Fibroblast of gingiva (primary cell): Measurements from ENCODE around the gene OTUB2.
"Not testable (repeated sequence)": the region's sequence is repeated elsewhere in the genome, so short reads cannot be mapped to it uniquely, and the experiment has no call there.

Source experiments
- DNase-seq: peaks from one replicate; pipeline ENCODE4 v3.0.0-alpha.2; 2011; ENCODE audit warnings: low read depth

OTUB2 gene

GRCh38 chr14:94056579-94057308 is 30.6 kb downstream of the OTUB2 start:
- no peak for DNase-seq

GRCh38 chr14:94058128-94058673 is 32.1 kb downstream of the OTUB2 start:
- no peak for DNase-seq

- no peak for DNase-seq
These were observed 32.6 kb downstream of the OTUB2 start for GRCh38 chr14:94058674-94059138.

- DNase-seq = no peak
These were observed 33.9 kb downstream of the OTUB2 start for GRCh38 chr14:94059998-94060397.

GRCh38 chr14:94062344-94062940 is 36.3 kb downstream of the OTUB2 start:
- peak; percentile 25 for DNase-seq

GRCh38 chr14:94066089-94066676 is 40.0 kb downstream of the OTUB2 start:
- DNase-seq = no peak

- DNase-seq = not testable (repeated sequence)
These were observed 45.9 kb downstream of the OTUB2 start for GRCh38 chr14:94072076-94072475.

- DNase-seq = no peak
These were observed 48.4 kb downstream of the OTUB2 start for GRCh38 chr14:94074534-94074933.

- DNase-seq = no peak
These were observed 48.9 kb downstream of the OTUB2 start for GRCh38 chr14:94075008-94075407.

GRCh38 chr14:94077111-94077821 is 51.1 kb downstream of the OTUB2 start:
- DNase-seq = no peak

GRCh38 chr14:94077823-94078222 is 51.7 kb downstream of the OTUB2 start:
- DNase-seq = no peak

- DNase-seq = no peak
These were observed 53.9 kb downstream of the OTUB2 start for GRCh38 chr14:94079891-94080620.

- DNase-seq = peak; percentile 95
These were observed 54.7 kb downstream of the OTUB2 start, which contains the start of the genes DDX24 and IFI27L1 for GRCh38 chr14:94080621-94081385. TSS of gene DDX24 (minus strand) at chr14:94081202. CDS start at chr14:94079742, 1,460 bp downstream. TSS of gene IFI27L1 (plus strand) at chr14:94081310. CDS start at chr14:94096938, 15,628 bp downstream.

GRCh38 chr14:94081386-94081820 is 55.3 kb downstream of the OTUB2 start:
- no peak for DNase-seq

- DNase-seq = no peak
These were observed 61.8 kb downstream of the OTUB2 start for GRCh38 chr14:94087891-94088290.

GRCh38 chr14:94088516-94088915 is 62.4 kb downstream of the OTUB2 start:
- no peak for DNase-seq

GRCh38 chr14:94089479-94089878 is 63.3 kb downstream of the OTUB2 start:
- DNase-seq = no peak

- no peak for DNase-seq
These were observed 67.3 kb downstream of the OTUB2 start for GRCh38 chr14:94093418-94093817.

- DNase-seq = peak; percentile 57
These were observed 71.0 kb downstream of the OTUB2 start for GRCh38 chr14:94097091-94097490.
